Keratinocyte (primary cell): ENCODE results near the gene TRMT112. TPM values are rescaled to one million over a fixed set of nuclear protein-coding genes. Genes with fewer than 3 reads are reported as not detected.

Experiments
- DNase-seq: peaks from one replicate; pipeline ENCODE4 v3.0.0-alpha.2; 2011; ENCODE audit warnings: low read depth, missing footprints, low spot score
- FAIRE-seq: peaks from 2 replicates; lab custom pipeline; 2011; peaks lifted over from hg19 to GRCh38; lab: Jason Lieb, UNC
- H2AFZ ChIP-seq: 2 replicates; pipeline ENCODE4 v1.6.0; 2012; ENCODE audit warnings: low read length, control low read depth, inconsistent platforms; ENCODE audit not compliant: control insufficient read depth
- H3K27ac ChIP-seq: 2 replicates; pipeline ENCODE4 v1.5.1; 2011; ENCODE audit warnings: low read length; ENCODE audit not compliant: control insufficient read depth, insufficient read depth
- H3K27me3 ChIP-seq: 3 replicates; pipeline ENCODE4 v1.6.0; 2011; ENCODE audit warnings: low read length; ENCODE audit not compliant: control insufficient read depth, insufficient read depth; ENCODE audit errors: extremely low read depth
- H3K36me3 ChIP-seq, 2 experiments: 2 replicates in 1 of 2; 3 replicates in 1 of 2; pipeline ENCODE4 v1.5.1; 2011; ENCODE audit warnings: low read length in 2 of 2, mild to moderate bottlenecking in 1 of 2; ENCODE audit not compliant: control insufficient read depth in 2 of 2, insufficient read depth in 2 of 2; ENCODE audit errors: extremely low read depth in 1 of 2
- H3K4me1 ChIP-seq: 3 replicates; pipeline ENCODE4 v1.5.1; 2011; ENCODE audit warnings: low read length; ENCODE audit not compliant: control insufficient read depth, insufficient read depth; ENCODE audit errors: extremely low read depth
- H3K4me2 ChIP-seq: 3 replicates; pipeline ENCODE4 v1.6.0; 2011; ENCODE audit warnings: low read depth, low read length; ENCODE audit not compliant: control insufficient read depth, insufficient read depth; ENCODE audit errors: extremely low read depth
- H3K4me3 ChIP-seq, 3 experiments: fragments of 200-600 bp in 1 of 3; sonication (generic) in 1 of 3; 2 replicates in 2 of 3; 3 replicates in 1 of 3; pipeline ENCODE4 v1.5.1; 2011 to 2016; ENCODE audit warnings: low read length in 3 of 3, mild to moderate bottlenecking in 3 of 3, control low read depth in 2 of 3, inconsistent platforms in 1 of 3, low read depth in 1 of 3, mixed read lengths in 1 of 3, mixed run types in 1 of 3, moderate library complexity in 1 of 3; ENCODE audit not compliant: control insufficient read depth in 2 of 3, insufficient read depth in 2 of 3; ENCODE audit errors: extremely low read depth in 1 of 3
- H3K79me2 ChIP-seq: 2 replicates; pipeline ENCODE4 v1.6.0; 2012; ENCODE audit warnings: low read length; ENCODE audit not compliant: control insufficient read depth, insufficient read depth
- H3K9ac ChIP-seq: 3 replicates; pipeline ENCODE4 v1.6.0; 2011; ENCODE audit warnings: low read length; ENCODE audit not compliant: control insufficient read depth, insufficient read depth; ENCODE audit errors: extremely low read depth
- H3K9me1 ChIP-seq: 3 replicates; pipeline ENCODE4 v1.6.0; 2011; ENCODE audit warnings: low read length; ENCODE audit not compliant: control insufficient read depth, insufficient read depth; ENCODE audit errors: extremely low read depth
- H3K9me3 ChIP-seq: 2 replicates; pipeline ENCODE4 v1.5.1; 2012; ENCODE audit warnings: low read depth, low read length; ENCODE audit not compliant: control insufficient read depth
- H4K20me1 ChIP-seq: 3 replicates; pipeline ENCODE4 v1.6.0; 2011; ENCODE audit warnings: low read length; ENCODE audit not compliant: control insufficient read depth, insufficient read depth; ENCODE audit errors: extremely low read depth
- EZH2 ChIP-seq: IDR thresholded peaks from one replicate; pipeline ENCODE4 v1.6.1; 2012; ENCODE audit warnings: inconsistent platforms, mild to moderate bottlenecking, low read length, moderate library complexity
- dilution Hi-C: fragments of 300-500 bp; cut with MboI; formaldehyde crosslinking; loops from one replicate; pipeline ENCODE4 v1.7.0; 2020; ENCODE audit warnings: low sequenced_read_pairs; ENCODE audit not compliant: extremely low pct_ligation_motif_present
- polyA plus RNA-seq, 5 experiments: library from polyadenylated mRNA; depleted of rRNA in 3 of 5; stranded (reverse) in 3 of 5; stranded (forward) in 1 of 5; unstranded in 1 of 5; fragments of >200 nt; gene quantifications; 1 replicate in 1 of 5; 2 replicates in 3 of 5; 3 replicates in 1 of 5; pipeline versions ENCODE4 v1.2.1 to v1.2.3, GENCODE V29; 2011 to 2012; ENCODE audit warnings: missing spikeins in 2 of 5, low read depth in 1 of 5, low replicate concordance in 1 of 5
- TF ChIP-seq, protein P1 (sequence below), 3 experiments: IDR thresholded peaks in 1 of 3; conservative IDR thresholded peaks in 1 of 3; optimal IDR thresholded peaks in 1 of 3; 2 replicates in 2 of 3; 3 replicates in 1 of 3; pipeline versions ENCODE3 to v1.5.1; 2011; ENCODE audit warnings: low read length in 3 of 3, mild to moderate bottlenecking in 3 of 3, moderate library complexity in 2 of 3, control low read depth in 1 of 3, inconsistent platforms in 1 of 3; ENCODE audit not compliant: insufficient read depth in 2 of 3; ENCODE audit errors: extremely low read depth in 1 of 3

TRMT112 gene
- polyA plus RNA-seq, 1 donor (not counting 4 experiments of a cell fraction or from before 2014, with no cell fraction given), result 408 TPM

DNA sequence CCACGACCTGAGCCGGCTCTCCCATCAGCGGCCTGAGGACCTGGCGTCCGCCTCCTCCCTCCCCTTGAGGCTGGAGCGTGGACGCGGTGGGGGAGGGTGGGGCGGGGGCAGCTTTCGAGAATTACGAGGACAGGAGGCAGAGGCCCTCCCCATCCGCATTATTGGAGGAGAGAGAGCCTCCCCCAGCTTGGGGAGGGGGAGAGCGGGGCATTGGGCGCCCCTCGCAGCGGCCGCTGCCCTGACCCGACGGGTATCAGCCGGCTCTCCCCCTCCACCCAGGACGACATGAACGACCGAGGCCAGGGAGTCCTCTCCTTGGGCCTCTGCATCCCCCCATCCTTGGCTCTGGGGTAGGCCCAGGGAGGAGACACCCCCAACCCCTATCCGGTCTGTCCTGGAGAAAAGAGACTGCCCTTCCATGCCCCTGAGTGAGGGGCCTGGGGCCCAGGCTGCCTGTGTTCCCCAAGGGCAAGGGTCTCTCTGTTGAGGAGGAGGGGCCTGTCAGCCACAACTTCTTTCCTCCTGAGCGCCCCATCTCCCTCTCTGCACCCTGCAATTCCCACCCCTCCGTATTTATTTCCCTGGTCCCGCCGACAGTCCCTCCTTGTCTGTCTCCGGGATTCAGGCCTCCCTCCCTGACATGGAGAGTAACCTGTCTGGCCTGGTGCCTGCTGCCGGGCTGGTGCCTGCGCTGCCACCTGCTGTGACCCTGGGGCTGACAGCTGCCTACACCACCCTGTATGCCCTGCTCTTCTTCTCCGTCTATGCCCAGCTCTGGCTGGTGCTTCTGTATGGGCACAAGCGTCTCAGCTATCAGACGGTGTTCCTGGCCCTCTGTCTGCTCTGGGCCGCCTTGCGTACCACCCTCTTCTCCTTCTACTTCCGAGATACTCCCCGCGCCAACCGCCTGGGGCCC, 31.2 kb downstream of the TRMT112 start:
- H3K79me2 ChIP-seq, result peaks cover 11% of the 10 kb centered on the region
- H2AFZ ChIP-seq, result peak overlapping the region; percentile 22
- H3K4me3 ChIP-seq, result peak overlapping the region; percentile 72 to 92 (median 91)
- H3K27me3 ChIP-seq, result peaks cover 7% of the 10 kb centered on the region
- peak overlapping the region; percentile 98 for H3K4me2 ChIP-seq
- FAIRE-seq (no peak), DNase-seq (no peak)
- H3K36me3 ChIP-seq, result peaks cover 10% of the 10 kb centered on the region in 2 experiments
- dilution Hi-C loops, result no loop called here
- H3K4me1 ChIP-seq, result peaks cover 11% of the 10 kb centered on the region
- TF ChIP-seq, protein P1, sequence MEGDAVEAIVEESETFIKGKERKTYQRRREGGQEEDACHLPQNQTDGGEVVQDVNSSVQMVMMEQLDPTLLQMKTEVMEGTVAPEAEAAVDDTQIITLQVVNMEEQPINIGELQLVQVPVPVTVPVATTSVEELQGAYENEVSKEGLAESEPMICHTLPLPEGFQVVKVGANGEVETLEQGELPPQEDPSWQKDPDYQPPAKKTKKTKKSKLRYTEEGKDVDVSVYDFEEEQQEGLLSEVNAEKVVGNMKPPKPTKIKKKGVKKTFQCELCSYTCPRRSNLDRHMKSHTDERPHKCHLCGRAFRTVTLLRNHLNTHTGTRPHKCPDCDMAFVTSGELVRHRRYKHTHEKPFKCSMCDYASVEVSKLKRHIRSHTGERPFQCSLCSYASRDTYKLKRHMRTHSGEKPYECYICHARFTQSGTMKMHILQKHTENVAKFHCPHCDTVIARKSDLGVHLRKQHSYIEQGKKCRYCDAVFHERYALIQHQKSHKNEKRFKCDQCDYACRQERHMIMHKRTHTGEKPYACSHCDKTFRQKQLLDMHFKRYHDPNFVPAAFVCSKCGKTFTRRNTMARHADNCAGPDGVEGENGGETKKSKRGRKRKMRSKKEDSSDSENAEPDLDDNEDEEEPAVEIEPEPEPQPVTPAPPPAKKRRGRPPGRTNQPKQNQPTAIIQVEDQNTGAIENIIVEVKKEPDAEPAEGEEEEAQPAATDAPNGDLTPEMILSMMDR (optimal IDR thresholded peaks at IDR 0.05 in 1 of 3, IDR thresholded peaks at IDR 0.05 in 1 of 3, conservative IDR thresholded peaks at IDR 0.05 in 1 of 3; ENCODE audit: extremely low read depth in 1 of 3, insufficient read depth in 2 of 3, low read length in 3 of 3), result peak; percentile 9 to 60 (median 13)
- TF ChIP-seq EZH2, result no peak
- peak overlapping the region; percentile 92 for H3K9ac ChIP-seq
- H3K9me1 ChIP-seq, result no peaks in the 10 kb centered on the region
- no peaks in the 10 kb centered on the region for H3K9me3 ChIP-seq
- no peaks in the 10 kb centered on the region for H4K20me1 ChIP-seq
- H3K27ac ChIP-seq, result peak overlapping the region; percentile 92

GRCh38 chr11:64284962-64285884, 32.1 kb downstream of the TRMT112 start, which contains the start of gene GPR137:
Gene GPR137 (plus strand): TSS chr11:64285848. CDS start chr11:64286525, 677 bp downstream.
- H3K27me3 ChIP-seq, result no peaks in the 10 kb centered on the region
- FAIRE-seq (no peak), DNase-seq (no peak)
- peaks cover 11% of the 10 kb centered on the region for H3K79me2 ChIP-seq
- H3K27ac ChIP-seq, result peak within 1 kb of the TSS; percentile 92
- TF ChIP-seq EZH2, result no peak
- TF ChIP-seq, protein P1 (optimal IDR thresholded peaks at IDR 0.05 in 1 of 3, IDR thresholded peaks at IDR 0.05 in 1 of 3, conservative IDR thresholded peaks at IDR 0.05 in 1 of 3; ENCODE audit: extremely low read depth in 1 of 3, insufficient read depth in 2 of 3, low read length in 3 of 3), result no peak
- H3K4me1 ChIP-seq, result peaks cover 11% of the 10 kb centered on the region
- peak within 1 kb of the TSS; percentile 92 for H3K9ac ChIP-seq
- H2AFZ ChIP-seq, result peak within 1 kb of the TSS; percentile 73
- peak within 1 kb of the TSS; percentile 72 to 92 (median 91) for H3K4me3 ChIP-seq
- dilution Hi-C loops, result no loop called here
- no peaks in the 10 kb centered on the region for H3K9me1 ChIP-seq
- H3K4me2 ChIP-seq, result peak within 1 kb of the TSS; percentile 98
- no peaks in the 10 kb centered on the region for H3K9me3 ChIP-seq
- peaks cover 10% of the 10 kb centered on the region in 2 experiments for H3K36me3 ChIP-seq
- no peaks in the 10 kb centered on the region for H4K20me1 ChIP-seq
